Choroid plexus epithelial cell (primary cell): Measurements from ENCODE around the gene CSTPP1.
A peak's percentile ranks its signal among the peaks of the same experiment; 100 is the strongest.

Experiments
- DNase-seq: peaks from one replicate; pipeline ENCODE4 v3.0.0-alpha.2; 2010; ENCODE audit warnings: low read depth
- H3K4me3 ChIP-seq: 2 replicates; pipeline ENCODE4 v1.5.1; 2011; ENCODE audit warnings: low read depth, mild to moderate bottlenecking, control low read depth, low read length, moderate library complexity
- TF ChIP-seq, protein P1 (sequence below): conservative IDR thresholded peaks from 2 replicates; pipeline ENCODE4 v1.5.1; 2011; ENCODE audit warnings: low read depth, mild to moderate bottlenecking, control low read depth, inconsistent platforms, low read length, moderate library complexity

CSTPP1 gene

DNA sequence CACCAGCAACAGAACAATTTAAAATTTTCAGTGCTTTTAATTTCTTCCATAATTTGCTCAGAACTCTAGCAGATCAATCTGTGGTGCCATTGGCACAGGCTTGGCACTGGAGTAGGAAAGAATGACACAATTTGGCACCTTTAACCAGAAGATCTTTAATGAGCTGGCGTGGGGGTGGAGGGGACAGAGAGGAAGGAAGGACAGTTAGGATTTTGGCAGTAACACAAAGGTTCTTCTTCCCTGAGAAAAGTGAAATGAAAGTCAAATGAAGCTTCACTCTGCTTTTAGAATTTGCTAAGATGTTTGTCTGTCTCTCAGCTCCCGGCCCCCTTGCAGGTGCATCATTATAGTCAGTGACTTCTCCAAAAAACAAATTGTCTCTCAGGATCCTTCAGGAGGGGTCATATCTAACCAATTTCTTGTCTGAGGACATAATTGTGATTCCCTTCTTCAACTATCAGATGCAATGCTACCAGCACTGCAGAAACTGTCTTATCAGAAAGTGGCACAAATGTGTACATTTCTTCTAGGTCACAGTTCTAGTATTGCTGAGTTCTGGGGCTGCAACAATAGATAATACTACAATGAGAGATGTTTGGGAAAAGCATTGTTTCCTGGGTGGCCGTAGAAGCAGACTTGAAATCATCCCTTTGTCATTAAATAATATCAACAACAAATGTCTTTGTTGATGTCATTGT, 66.8 kb downstream of the CSTPP1 start:
- H3K4me3 ChIP-seq, result no peak overlapping the region
- TF ChIP-seq, protein P1, sequence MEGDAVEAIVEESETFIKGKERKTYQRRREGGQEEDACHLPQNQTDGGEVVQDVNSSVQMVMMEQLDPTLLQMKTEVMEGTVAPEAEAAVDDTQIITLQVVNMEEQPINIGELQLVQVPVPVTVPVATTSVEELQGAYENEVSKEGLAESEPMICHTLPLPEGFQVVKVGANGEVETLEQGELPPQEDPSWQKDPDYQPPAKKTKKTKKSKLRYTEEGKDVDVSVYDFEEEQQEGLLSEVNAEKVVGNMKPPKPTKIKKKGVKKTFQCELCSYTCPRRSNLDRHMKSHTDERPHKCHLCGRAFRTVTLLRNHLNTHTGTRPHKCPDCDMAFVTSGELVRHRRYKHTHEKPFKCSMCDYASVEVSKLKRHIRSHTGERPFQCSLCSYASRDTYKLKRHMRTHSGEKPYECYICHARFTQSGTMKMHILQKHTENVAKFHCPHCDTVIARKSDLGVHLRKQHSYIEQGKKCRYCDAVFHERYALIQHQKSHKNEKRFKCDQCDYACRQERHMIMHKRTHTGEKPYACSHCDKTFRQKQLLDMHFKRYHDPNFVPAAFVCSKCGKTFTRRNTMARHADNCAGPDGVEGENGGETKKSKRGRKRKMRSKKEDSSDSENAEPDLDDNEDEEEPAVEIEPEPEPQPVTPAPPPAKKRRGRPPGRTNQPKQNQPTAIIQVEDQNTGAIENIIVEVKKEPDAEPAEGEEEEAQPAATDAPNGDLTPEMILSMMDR, result no peak
- DNase-seq, result no peak

DNA sequence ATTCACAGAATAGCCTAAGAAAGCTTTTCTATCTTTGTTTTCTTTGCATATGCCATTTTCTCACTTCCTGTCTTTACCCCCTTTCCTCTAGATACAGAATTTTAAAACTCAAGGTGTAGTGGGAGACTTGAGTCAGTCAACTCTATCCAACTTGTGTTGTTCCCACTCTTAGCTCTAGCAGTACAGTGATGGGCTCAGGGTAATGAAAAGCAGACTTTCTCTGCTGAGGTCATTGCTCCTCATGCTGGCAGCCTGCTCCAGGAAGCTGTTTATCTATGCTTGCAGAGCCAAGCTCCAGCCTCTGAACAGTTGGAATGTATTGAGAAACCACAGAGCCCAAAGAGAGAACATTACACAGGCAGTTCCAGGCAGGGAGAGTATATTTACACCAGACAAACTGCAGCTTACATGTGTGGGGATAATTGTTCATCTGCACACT, 68.1 kb downstream of the CSTPP1 start:
- peak; percentile 99 for DNase-seq
- TF ChIP-seq, protein P1, result peak; percentile 10
- H3K4me3 ChIP-seq, result no peak overlapping the region

DNA sequence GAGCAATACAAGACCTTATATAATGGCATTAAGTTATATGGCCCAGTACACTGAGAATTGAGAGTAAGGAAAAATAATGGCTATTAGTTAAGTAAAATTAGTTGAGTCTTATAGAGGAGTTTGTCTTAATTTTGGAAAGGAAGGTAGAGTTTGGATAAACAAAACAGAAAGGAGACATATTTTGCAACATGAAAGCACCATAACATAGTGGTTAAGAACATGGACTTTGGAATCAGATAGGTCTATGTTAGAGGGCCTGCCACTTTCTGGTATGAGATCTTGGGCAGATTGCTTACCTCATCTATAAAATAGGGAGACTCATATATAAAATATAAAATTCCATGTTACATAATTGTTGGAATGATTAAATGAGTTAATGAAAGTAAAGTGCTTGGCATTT, 68.9 kb downstream of the CSTPP1 start:
- TF ChIP-seq, protein P1, result no peak
- no peak overlapping the region for H3K4me3 ChIP-seq
- DNase-seq, result peak; percentile 28

DNA sequence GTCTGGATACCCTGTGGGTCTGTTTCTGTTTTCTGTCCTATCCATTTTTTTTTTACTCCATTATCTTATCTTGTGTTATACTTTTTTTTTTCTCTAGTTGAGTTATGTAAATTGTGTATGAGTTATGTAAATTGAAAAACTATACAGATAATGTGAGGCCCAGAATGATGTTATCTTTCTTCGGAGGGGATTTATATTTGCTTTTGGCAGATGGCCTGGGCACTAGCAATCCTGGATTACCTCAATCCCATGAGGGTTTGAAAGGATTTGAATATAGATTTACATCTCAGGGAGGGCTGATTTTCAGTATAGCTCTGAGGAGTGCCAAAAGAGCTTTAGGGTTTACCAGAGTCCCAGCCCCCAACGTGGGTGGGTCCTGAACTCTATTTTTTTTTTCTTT, 71.0 kb downstream of the CSTPP1 start:
- no peak overlapping the region for H3K4me3 ChIP-seq
- DNase-seq, result no peak
- TF ChIP-seq, protein P1, result no peak

DNA sequence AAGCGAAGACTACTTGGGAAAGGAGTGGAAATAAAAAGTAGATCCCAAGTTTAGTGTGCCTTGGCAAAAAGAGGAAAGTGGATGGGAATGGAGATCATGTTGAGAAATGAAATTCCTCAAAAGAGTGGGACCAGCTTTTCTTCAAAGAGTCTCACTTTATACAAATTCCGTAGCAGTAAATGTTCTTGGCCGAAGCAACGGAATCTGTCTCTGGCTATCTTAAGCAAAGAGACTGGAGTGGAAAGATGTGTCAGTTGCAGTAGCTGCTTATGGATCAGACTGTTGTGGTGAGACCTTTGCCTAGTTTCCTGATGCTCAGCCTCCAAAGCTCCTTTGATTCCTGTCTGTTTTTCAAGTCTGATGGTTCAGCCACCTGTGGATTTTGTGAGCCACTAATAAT, 73.6 kb downstream of the CSTPP1 start:
- H3K4me3 ChIP-seq, result no peak overlapping the region
- TF ChIP-seq, protein P1, result no peak
- DNase-seq, result no peak

DNA sequence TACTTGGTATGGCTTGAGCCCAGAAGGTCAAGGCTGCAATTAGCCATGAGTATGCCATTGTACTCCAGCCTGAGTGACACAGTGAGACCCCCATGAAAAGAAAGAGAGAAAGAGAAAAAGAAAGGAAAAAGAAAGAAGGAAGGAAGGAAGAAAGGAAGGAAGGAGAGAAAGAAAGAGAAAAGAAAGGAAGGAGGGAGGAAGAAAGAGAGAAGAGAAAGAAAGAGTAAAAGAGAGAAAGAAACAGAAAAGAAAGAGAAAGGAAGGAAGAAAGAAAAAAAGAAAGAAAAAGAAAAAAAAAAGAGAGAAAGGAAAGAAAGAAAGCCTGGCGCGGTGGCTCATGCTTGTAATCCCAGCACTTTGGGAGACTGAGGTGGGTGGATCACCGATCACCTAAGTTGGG, 77.5 kb downstream of the CSTPP1 start:
- DNase-seq, result no peak
- TF ChIP-seq, protein P1, result no peak

DNA sequence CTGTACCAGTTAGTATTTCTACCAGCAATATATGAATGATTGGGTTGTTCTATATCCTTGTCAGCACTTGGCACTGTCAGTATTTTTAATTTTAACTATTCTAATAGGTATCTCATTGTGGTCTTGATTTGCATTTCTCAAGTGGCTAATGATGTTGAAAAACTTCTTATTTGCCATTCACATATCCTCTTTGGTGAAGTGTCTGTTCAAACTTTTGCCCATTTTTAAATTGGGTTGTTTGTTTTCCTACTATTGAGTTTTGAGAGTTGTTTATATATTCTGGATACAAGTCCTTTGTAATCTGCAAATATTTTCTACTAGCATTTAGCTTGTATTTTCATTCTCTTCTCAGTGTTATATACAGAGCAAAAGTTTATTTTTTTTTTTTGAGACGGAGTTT, 82.1 kb downstream of the CSTPP1 start:
- no peak for DNase-seq
- no peak overlapping the region for H3K4me3 ChIP-seq
- TF ChIP-seq, protein P1, result no peak

More for the DNA sequence above, 77.5 kb downstream of the CSTPP1 start:
- no peak overlapping the region for H3K4me3 ChIP-seq
